H9 (cell line): ENCODE data around the gene GAREM2. TPM values are rescaled to one million over a fixed set of nuclear protein-coding genes. Genes with fewer than 3 reads are reported as not detected.

Source experiments
- DNase-seq: peaks from one replicate; pipeline ENCODE4 v3.0.0-alpha.2; 2017
- H2AFZ ChIP-seq: one replicate; pipeline ENCODE4 v1.6.1; 2013; ENCODE audit warnings: mild to moderate bottlenecking, low read length, control low read depth, moderate library complexity
- H2AK5ac ChIP-seq: 2 replicates; pipeline ENCODE4 v1.6.1; 2013; ENCODE audit warnings: low read length, control low read depth, mixed read lengths; ENCODE audit not compliant: insufficient read length
- H2BK120ac ChIP-seq: one replicate; pipeline ENCODE4 v1.6.1; 2013; ENCODE audit warnings: low read depth, mild to moderate bottlenecking, low read length, control low read depth, inconsistent platforms; ENCODE audit not compliant: poor library complexity, severe bottlenecking
- H2BK12ac ChIP-seq: 2 replicates; pipeline ENCODE4 v1.6.1; 2013; ENCODE audit warnings: low read length, control low read depth, mixed read lengths, low read depth; ENCODE audit not compliant: insufficient read length
- H2BK15ac ChIP-seq: 2 replicates; pipeline ENCODE4 v1.6.1; 2013; ENCODE audit warnings: low read depth, low read length, control low read depth
- H2BK20ac ChIP-seq: one replicate; pipeline ENCODE4 v1.6.1; 2013; ENCODE audit warnings: low read depth, mild to moderate bottlenecking, low read length, control low read depth, inconsistent platforms; ENCODE audit not compliant: poor library complexity, severe bottlenecking
- H2BK5ac ChIP-seq: 2 replicates; pipeline ENCODE4 v1.6.1; 2013; ENCODE audit warnings: low read length, control low read depth, mixed read lengths; ENCODE audit not compliant: insufficient read length
- H3K14ac ChIP-seq: 2 replicates; pipeline ENCODE4 v1.6.1; 2013; ENCODE audit warnings: low read length, control low read depth; ENCODE audit not compliant: insufficient read depth
- H3K18ac ChIP-seq: 2 replicates; pipeline ENCODE4 v1.6.1; 2013; ENCODE audit warnings: low read depth, mild to moderate bottlenecking, mixed read lengths, low read length, control low read depth; ENCODE audit not compliant: insufficient read length
- H3K23ac ChIP-seq: 2 replicates; pipeline ENCODE4 v1.6.1; 2013; ENCODE audit warnings: low read length, control low read depth, mixed read lengths, low read depth; ENCODE audit not compliant: insufficient read length
- H3K23me2 ChIP-seq: 2 replicates; pipeline ENCODE4 v1.6.1; 2013; ENCODE audit warnings: low read depth, mild to moderate bottlenecking, mixed read lengths, low read length, control low read depth; ENCODE audit not compliant: insufficient read length, poor library complexity, severe bottlenecking
- H3K27ac ChIP-seq: 2 replicates; pipeline ENCODE4 v1.5.1; 2013; ENCODE audit warnings: low read length, control low read depth, mixed read lengths, low read depth; ENCODE audit not compliant: insufficient read length
- H3K27me3 ChIP-seq: 2 replicates; pipeline ENCODE4 v1.6.1; 2013; ENCODE audit warnings: low read length, control low read depth, inconsistent platforms; ENCODE audit not compliant: insufficient read depth
- H3K4ac ChIP-seq: 2 replicates; pipeline ENCODE4 v1.6.1; 2013; ENCODE audit warnings: low read depth, mild to moderate bottlenecking, control low read depth, inconsistent platforms, low read length, moderate library complexity
- H3K4me1 ChIP-seq: 2 replicates; pipeline ENCODE4 v1.6.1; 2013; ENCODE audit warnings: low read length, control low read depth, inconsistent platforms; ENCODE audit not compliant: insufficient read depth
- H3K4me2 ChIP-seq: 2 replicates; pipeline ENCODE4 v1.6.1; 2013; ENCODE audit warnings: low read length, control low read depth, mixed read lengths; ENCODE audit not compliant: insufficient read length, insufficient read depth
- H3K56ac ChIP-seq: 2 replicates; pipeline ENCODE4 v1.6.1; 2013; ENCODE audit warnings: low read depth, mild to moderate bottlenecking, mixed read lengths, low read length, control low read depth; ENCODE audit not compliant: insufficient read length
- H3K79me1 ChIP-seq: 2 replicates; pipeline ENCODE4 v1.6.1; 2013; ENCODE audit warnings: low read depth, mild to moderate bottlenecking, moderate library complexity, low read length, control low read depth, inconsistent platforms; ENCODE audit not compliant: insufficient read depth, poor library complexity, severe bottlenecking
- H3K79me2 ChIP-seq: 2 replicates; pipeline ENCODE4 v1.6.1; 2013; ENCODE audit warnings: low read length, control low read depth, inconsistent platforms; ENCODE audit not compliant: insufficient read depth
- H3K9ac ChIP-seq: 2 replicates; pipeline ENCODE4 v1.6.1; 2013; ENCODE audit warnings: low read length, control low read depth, mixed read lengths; ENCODE audit not compliant: insufficient read length; ENCODE audit errors: extremely low read depth
- H3K9me3 ChIP-seq: one replicate; pipeline ENCODE4 v1.6.1; 2013; ENCODE audit warnings: low read depth, low read length, inconsistent platforms; ENCODE audit not compliant: control insufficient read depth
- H3T11ph ChIP-seq: one replicate; pipeline ENCODE4 v1.6.1; 2013; ENCODE audit warnings: mild to moderate bottlenecking, low read length, control low read depth, inconsistent platforms
- H4K20me1 ChIP-seq: one replicate; pipeline ENCODE4 v1.6.1; 2013; ENCODE audit not compliant: control insufficient read depth, insufficient read length, insufficient read depth
- H4K5ac ChIP-seq: 2 replicates; pipeline ENCODE4 v1.6.1; 2013; ENCODE audit warnings: low read depth, mild to moderate bottlenecking, mixed read lengths, low read length, control low read depth; ENCODE audit not compliant: insufficient read length
- H4K8ac ChIP-seq: replicated peaks from 2 replicates; pipeline ENCODE4 v1.6.1; 2013; ENCODE audit warnings: low read length, control low read depth, mixed read lengths, low read depth; ENCODE audit not compliant: insufficient read length
- H4K91ac ChIP-seq: 2 replicates; pipeline ENCODE4 v1.6.1; 2013; ENCODE audit warnings: low read depth, mild to moderate bottlenecking, moderate library complexity, mixed read lengths, low read length, control low read depth; ENCODE audit not compliant: insufficient read length
- H3K27ac Mint-ChIP-seq, 3 experiments: 2 replicates in 2 of 3; 3 replicates in 1 of 3; pipeline ENCODE4 v1.8.0; 2020 to 2021; ENCODE audit warnings: mixed read lengths in 3 of 3, mild to moderate bottlenecking in 1 of 3, moderate library complexity in 1 of 3
- H3K27me3 Mint-ChIP-seq: 2 replicates; pipeline ENCODE4 v1.8.0; 2021; ENCODE audit warnings: low read depth, mild to moderate bottlenecking, moderate library complexity, mixed read lengths
- H3K36me3 Mint-ChIP-seq, 3 experiments: 2 replicates in 2 of 3; 3 replicates in 1 of 3; pipeline ENCODE4 v1.8.0; 2020 to 2021; ENCODE audit warnings: low read depth in 3 of 3, mixed read lengths in 3 of 3; ENCODE audit not compliant: insufficient read depth in 1 of 3
- H3K4me1 Mint-ChIP-seq, 2 experiments: 2 replicates each; pipeline ENCODE4 v1.8.0; 2020; ENCODE audit warnings: mixed read lengths in 2 of 2
- H3K4me3 Mint-ChIP-seq, 2 experiments: 2 replicates in 1 of 2; 3 replicates in 1 of 2; pipeline ENCODE4 v1.8.0; 2020 to 2021; ENCODE audit warnings: mild to moderate bottlenecking in 2 of 2, mixed read lengths in 2 of 2, moderate library complexity in 1 of 2
- H3K9me3 Mint-ChIP-seq, 2 experiments: 2 replicates in 1 of 2; 3 replicates in 1 of 2; pipeline ENCODE4 v1.8.0; 2020; ENCODE audit warnings: mild to moderate bottlenecking in 2 of 2, mixed read lengths in 2 of 2, moderate library complexity in 1 of 2
- WGBS: extraction: QIAGEN DNeasy Blood & Tissue Kit; methylation state at CpG from one replicate; pipeline ENCODE4 v1.1.7; 2013; ENCODE audit warnings: missing lambda C conversion rate, low lambda C conversion rate, mixed read lengths; ENCODE audit not compliant: insufficient read length; ENCODE audit errors: extremely low coverage; 5-methylcytosine and 5-hydroxymethylcytosine counted together
- total RNA-seq: library from RNA; stranded (reverse); gene quantifications from 2 replicates; pipeline ENCODE4 v1.2.1, GENCODE V29; 2021
- TF ChIP-seq, protein P1 (sequence below): fragments of 200-600 bp; sonication (generic); conservative IDR thresholded peaks from 3 replicates; pipeline ENCODE4 v1.8.0; 2021; ENCODE audit warnings: antibody characterized with exemption, mild to moderate bottlenecking

The GAREM2 gene
- total RNA-seq, 1 experiment from 2014 or later = 14.4 TPM

DNA sequence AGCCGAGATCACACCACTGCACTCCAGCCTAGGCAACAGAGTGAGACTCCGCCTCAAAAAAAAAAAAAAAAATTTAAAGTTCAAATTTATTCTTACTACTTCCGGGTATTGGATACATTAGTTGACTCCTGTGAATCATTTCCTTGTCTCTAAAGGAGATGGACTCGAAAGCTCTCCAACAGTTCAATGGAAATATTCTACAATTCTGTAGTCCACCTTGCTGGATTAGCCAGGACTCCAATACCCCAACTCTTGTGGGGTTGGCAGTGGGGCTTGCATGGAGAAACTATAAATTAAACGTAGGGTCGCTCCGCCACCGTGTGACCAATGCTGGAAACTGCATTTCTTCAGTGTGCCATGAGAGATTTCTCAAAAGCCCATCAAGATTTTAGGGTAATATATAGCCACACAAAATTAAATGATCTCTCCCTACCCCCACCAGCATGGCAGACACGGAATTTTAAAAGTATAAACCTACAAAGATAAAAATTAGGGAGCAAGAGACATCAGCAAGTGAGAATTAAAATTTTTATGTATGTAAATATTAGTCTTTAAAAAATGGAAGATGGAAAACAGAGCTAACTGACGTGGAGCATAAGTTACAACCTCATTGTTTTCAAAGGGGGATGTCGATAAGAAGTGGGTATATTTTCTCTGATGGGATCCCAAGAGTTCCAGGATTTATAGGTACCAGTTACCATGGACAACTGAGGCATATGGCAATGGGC lies 27.8 kb upstream of the GAREM2 start:
- no peak overlapping the region for H3K18ac ChIP-seq

More for the DNA sequence above, 27.8 kb upstream of the GAREM2 start:
- Histone ChIP-seq H3K9ac (no peak overlapping the region), H2BK15ac (no peak overlapping the region), H3K27ac (no peak overlapping the region), H2BK5ac (no peak overlapping the region), H2AFZ (no peak overlapping the region), H3K79me1 (no peaks in the 10 kb centered on the region), H2BK12ac (no peak overlapping the region), H3K4me2 (no peak overlapping the region), H3K4ac (no peak overlapping the region), H4K5ac (no peak overlapping the region), H2BK20ac (no peak overlapping the region), H3K23ac (no peak overlapping the region), H3K56ac (no peak overlapping the region), H2BK120ac (no peak overlapping the region), H4K8ac (no peak overlapping the region), H3K27me3 (no peaks in the 10 kb centered on the region), H2AK5ac (no peak overlapping the region), H3T11ph (no peak overlapping the region), H3K14ac (no peak overlapping the region), H3K79me2 (no peaks in the 10 kb centered on the region), H4K20me1 (no peaks in the 10 kb centered on the region), H3K9me3 (no peaks in the 10 kb centered on the region), H3K4me1 (no peaks in the 10 kb centered on the region), H3K23me2 (no peaks in the 10 kb centered on the region), H4K91ac (no peak overlapping the region)
- Mint-ChIP-seq H3K36me3 (no peaks in the 10 kb centered on the region), H3K9me3 (no peaks in the 10 kb centered on the region), H3K4me3 (no peak overlapping the region), H3K27me3 (peaks cover 4% of the 10 kb centered on the region; the same call in 1 of the 2 replicates), H3K27ac (no peak overlapping the region), H3K4me1 (no peaks in the 10 kb centered on the region)
- no CpG with 5 or more reads among the region's 11 CpGs for WGBS
- DNase-seq = peak; percentile 63
- TF ChIP-seq, protein P1, sequence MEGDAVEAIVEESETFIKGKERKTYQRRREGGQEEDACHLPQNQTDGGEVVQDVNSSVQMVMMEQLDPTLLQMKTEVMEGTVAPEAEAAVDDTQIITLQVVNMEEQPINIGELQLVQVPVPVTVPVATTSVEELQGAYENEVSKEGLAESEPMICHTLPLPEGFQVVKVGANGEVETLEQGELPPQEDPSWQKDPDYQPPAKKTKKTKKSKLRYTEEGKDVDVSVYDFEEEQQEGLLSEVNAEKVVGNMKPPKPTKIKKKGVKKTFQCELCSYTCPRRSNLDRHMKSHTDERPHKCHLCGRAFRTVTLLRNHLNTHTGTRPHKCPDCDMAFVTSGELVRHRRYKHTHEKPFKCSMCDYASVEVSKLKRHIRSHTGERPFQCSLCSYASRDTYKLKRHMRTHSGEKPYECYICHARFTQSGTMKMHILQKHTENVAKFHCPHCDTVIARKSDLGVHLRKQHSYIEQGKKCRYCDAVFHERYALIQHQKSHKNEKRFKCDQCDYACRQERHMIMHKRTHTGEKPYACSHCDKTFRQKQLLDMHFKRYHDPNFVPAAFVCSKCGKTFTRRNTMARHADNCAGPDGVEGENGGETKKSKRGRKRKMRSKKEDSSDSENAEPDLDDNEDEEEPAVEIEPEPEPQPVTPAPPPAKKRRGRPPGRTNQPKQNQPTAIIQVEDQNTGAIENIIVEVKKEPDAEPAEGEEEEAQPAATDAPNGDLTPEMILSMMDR = peak; percentile 88
